ENCODE data around the gene ATRN.
"Not testable (repeated sequence)": the region's sequence is repeated elsewhere in the genome, so short reads cannot be mapped to it uniquely, and the experiment has no call there.

The ATRN gene

DNA sequence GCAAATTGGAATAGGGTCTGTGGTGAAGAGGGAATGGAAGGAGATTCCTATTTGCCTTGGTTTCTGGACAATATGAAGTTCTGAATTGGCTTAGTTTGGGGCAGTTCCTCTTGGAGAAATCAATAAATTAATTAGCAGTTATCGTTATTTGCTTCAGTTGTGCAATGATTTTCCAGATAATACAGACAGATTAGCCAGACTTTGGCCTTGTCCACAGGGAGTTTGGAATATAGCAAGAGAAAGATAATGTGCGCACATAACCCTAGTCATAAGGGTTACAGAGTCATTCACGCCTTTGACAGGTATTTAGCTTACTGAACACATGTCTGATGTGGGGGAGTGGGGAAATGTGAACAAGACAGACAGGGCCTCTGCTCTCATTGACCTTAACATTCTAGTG lies 1.3 kb downstream of the ATRN start:
- Histone ChIP-seq H3K9ac (ENCODE audit: low read length) (peak overlapping the region; percentile 97), H3K27ac (ENCODE audit: low read length, poor library complexity, severe bottlenecking) (no peak overlapping the region), H4K91ac (ENCODE audit: low read length) (no peak overlapping the region)

DNA sequence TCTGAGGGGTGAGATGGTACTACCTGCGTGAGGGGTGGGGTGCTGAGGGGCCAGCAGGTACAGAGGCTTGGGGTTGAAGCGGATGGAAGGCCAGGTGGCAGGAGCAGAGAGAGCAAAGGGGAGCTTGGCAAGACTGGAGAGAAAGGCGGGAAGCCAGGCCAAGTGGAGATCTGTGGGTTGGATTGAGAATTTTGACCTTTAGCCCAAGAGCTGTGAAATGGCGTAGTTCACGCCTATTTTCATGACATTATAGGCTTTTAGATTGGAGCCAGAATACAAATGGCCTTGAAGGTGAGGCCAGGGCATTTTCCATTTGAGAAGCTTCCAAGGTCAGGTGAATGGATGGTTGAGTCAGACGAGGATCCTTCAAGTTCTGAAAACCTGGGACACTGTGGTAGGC lies 2.5 kb downstream of the ATRN start:
- Histone ChIP-seq H2BK5ac (ENCODE audit: low read depth, low read length, poor library complexity, severe bottlenecking) (no peak overlapping the region), H3K4ac (ENCODE audit: low read depth in 1 of 2, low read length in 2 of 2) (no peak overlapping the region), H2BK120ac (ENCODE audit: low read depth, low read length) (no peak overlapping the region), H3K36me3 (ENCODE audit: control insufficient read depth in 1 of 2, insufficient read depth in 2 of 2, low read depth in 1 of 2, low read length in 2 of 2) (no peaks in the 10 kb centered on the region), H4K8ac (ENCODE audit: low read length) (no peak overlapping the region), H3K14ac (ENCODE audit: low read length in 2 of 2) (no peak overlapping the region), H3K27me3 (ENCODE audit: control insufficient read depth in 1 of 2, insufficient read depth in 1 of 2, low read length in 2 of 2) (no peaks in the 10 kb centered on the region), H3K9me3 (ENCODE audit: control insufficient read depth, low read length) (no peaks in the 10 kb centered on the region), H3K23ac (ENCODE audit: low read length in 2 of 2) (no peak overlapping the region), H3K4me1 (ENCODE audit: control insufficient read depth, insufficient read depth, low read depth, low read length) (peaks cover 7% of the 10 kb centered on the region), H3K18ac (ENCODE audit: low read depth in 1 of 2, low read length in 2 of 2) (no peak overlapping the region), H3K79me1 (replicated peaks; ENCODE audit: low read length, poor library complexity, severe bottlenecking) (peaks cover 23% of the 10 kb centered on the region), H2BK15ac (ENCODE audit: low read depth, poor library complexity, severe bottlenecking) (no peak overlapping the region), H2AK5ac (ENCODE audit: low read length, severe bottlenecking) (no peak overlapping the region), H3K4me3 (ENCODE audit: insufficient read depth in 1 of 2, low read depth in 1 of 2, low read length in 2 of 2) (peak overlapping the region in 1 of 2 experiments; percentile 18), H2BK12ac (ENCODE audit: low read length in 2 of 2) (no peak overlapping the region), H4K91ac (ENCODE audit: low read length) (no peak overlapping the region), H3K4me2 (ENCODE audit: low read length, poor library complexity, severe bottlenecking) (no peak overlapping the region), H3K9ac (ENCODE audit: low read length) (no peak overlapping the region), H2AFZ (ENCODE audit: low read depth, low read length) (no peak overlapping the region), H3K27ac (ENCODE audit: low read length, poor library complexity, severe bottlenecking) (no peak overlapping the region)
- DNase-seq = no peak
- 94% methylated on average over 6 of the region's 6 CpGs for WGBS

More for the DNA sequence above, 1.3 kb downstream of the ATRN start:
- Histone ChIP-seq H3K23ac (ENCODE audit: low read length in 2 of 2) (no peak overlapping the region), H3K4ac (ENCODE audit: low read depth in 1 of 2, low read length in 2 of 2) (no peak overlapping the region), H2BK120ac (ENCODE audit: low read depth, low read length) (no peak overlapping the region), H3K18ac (ENCODE audit: low read depth in 1 of 2, low read length in 2 of 2) (no peak overlapping the region), H2BK15ac (ENCODE audit: low read depth, poor library complexity, severe bottlenecking) (no peak overlapping the region), H2AFZ (ENCODE audit: low read depth, low read length) (no peak overlapping the region), H2BK5ac (ENCODE audit: low read depth, low read length, poor library complexity, severe bottlenecking) (no peak overlapping the region), H3K36me3 (ENCODE audit: control insufficient read depth in 1 of 2, insufficient read depth in 2 of 2, low read depth in 1 of 2, low read length in 2 of 2) (no peaks in the 10 kb centered on the region), H3K4me2 (ENCODE audit: low read length, poor library complexity, severe bottlenecking) (peak overlapping the region; percentile 90), H4K8ac (ENCODE audit: low read length) (no peak overlapping the region), H3K27me3 (ENCODE audit: control insufficient read depth in 1 of 2, insufficient read depth in 1 of 2, low read length in 2 of 2) (peaks cover 1 to 2% of the 10 kb centered on the region in 2 experiments), H2BK12ac (ENCODE audit: low read length in 2 of 2) (no peak overlapping the region), H2AK5ac (ENCODE audit: low read length, severe bottlenecking) (no peak overlapping the region), H3K79me1 (replicated peaks; ENCODE audit: low read length, poor library complexity, severe bottlenecking) (peaks cover 20% of the 10 kb centered on the region), H3K4me3 (ENCODE audit: insufficient read depth in 1 of 2, low read depth in 1 of 2, low read length in 2 of 2) (peak overlapping the region in 1 of 2 experiments; percentile 97), H3K9me3 (ENCODE audit: control insufficient read depth, low read length) (no peaks in the 10 kb centered on the region), H3K14ac (ENCODE audit: low read length in 2 of 2) (no peak overlapping the region), H3K4me1 (ENCODE audit: control insufficient read depth, insufficient read depth, low read depth, low read length) (peaks cover 7% of the 10 kb centered on the region)
- 96% methylated on average over 3 of the region's 3 CpGs for WGBS
- DNase-seq = no peak

DNA sequence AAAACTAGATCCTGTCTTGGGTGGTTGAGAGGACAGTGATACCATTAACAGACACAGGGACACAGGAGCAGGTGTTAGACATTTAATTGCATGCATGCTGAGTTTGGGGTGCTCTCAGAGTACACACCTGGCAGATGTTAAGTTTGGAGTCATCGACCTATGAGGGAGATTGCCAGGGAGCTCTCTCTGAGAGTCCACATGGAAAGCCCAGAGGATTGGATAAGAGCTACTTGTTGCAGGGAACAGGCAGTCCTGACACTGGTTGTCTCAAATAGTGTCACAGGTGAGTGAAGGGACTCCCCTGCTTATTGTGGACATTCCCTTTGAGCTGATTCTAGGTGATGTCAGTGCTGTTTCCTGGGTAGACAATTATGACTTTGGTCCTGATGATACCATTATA lies 3.1 kb downstream of the ATRN start:
- Histone ChIP-seq H3K9me3 (ENCODE audit: control insufficient read depth, low read length) (no peaks in the 10 kb centered on the region), H4K8ac (ENCODE audit: low read length) (no peak overlapping the region), H2AK5ac (ENCODE audit: low read length, severe bottlenecking) (no peak overlapping the region), H2AFZ (ENCODE audit: low read depth, low read length) (no peak overlapping the region), H3K4ac (ENCODE audit: low read depth in 1 of 2, low read length in 2 of 2) (no peak overlapping the region), H2BK12ac (ENCODE audit: low read length in 2 of 2) (no peak overlapping the region), H3K14ac (ENCODE audit: low read length in 2 of 2) (no peak overlapping the region), H2BK120ac (ENCODE audit: low read depth, low read length) (no peak overlapping the region), H4K91ac (ENCODE audit: low read length) (no peak overlapping the region), H3K27ac (ENCODE audit: low read length, poor library complexity, severe bottlenecking) (no peak overlapping the region), H3K79me1 (replicated peaks; ENCODE audit: low read length, poor library complexity, severe bottlenecking) (peaks cover 24% of the 10 kb centered on the region), H3K4me1 (ENCODE audit: control insufficient read depth, insufficient read depth, low read depth, low read length) (peaks cover 7% of the 10 kb centered on the region), H3K4me2 (ENCODE audit: low read length, poor library complexity, severe bottlenecking) (no peak overlapping the region), H3K4me3 (ENCODE audit: insufficient read depth in 1 of 2, low read depth in 1 of 2, low read length in 2 of 2) (no peak overlapping the region), H3K27me3 (ENCODE audit: control insufficient read depth in 1 of 2, insufficient read depth in 1 of 2, low read length in 2 of 2) (no peaks in the 10 kb centered on the region), H2BK5ac (ENCODE audit: low read depth, low read length, poor library complexity, severe bottlenecking) (no peak overlapping the region), H3K23ac (ENCODE audit: low read length in 2 of 2) (no peak overlapping the region), H2BK15ac (ENCODE audit: low read depth, poor library complexity, severe bottlenecking) (no peak overlapping the region), H3K36me3 (ENCODE audit: control insufficient read depth in 1 of 2, insufficient read depth in 2 of 2, low read depth in 1 of 2, low read length in 2 of 2) (no peaks in the 10 kb centered on the region), H3K18ac (ENCODE audit: low read depth in 1 of 2, low read length in 2 of 2) (no peak overlapping the region), H3K9ac (ENCODE audit: low read length) (no peak overlapping the region)
- WGBS = 100% methylated on average over 1 of the region's 1 CpG
- DNase-seq = no peak

DNA sequence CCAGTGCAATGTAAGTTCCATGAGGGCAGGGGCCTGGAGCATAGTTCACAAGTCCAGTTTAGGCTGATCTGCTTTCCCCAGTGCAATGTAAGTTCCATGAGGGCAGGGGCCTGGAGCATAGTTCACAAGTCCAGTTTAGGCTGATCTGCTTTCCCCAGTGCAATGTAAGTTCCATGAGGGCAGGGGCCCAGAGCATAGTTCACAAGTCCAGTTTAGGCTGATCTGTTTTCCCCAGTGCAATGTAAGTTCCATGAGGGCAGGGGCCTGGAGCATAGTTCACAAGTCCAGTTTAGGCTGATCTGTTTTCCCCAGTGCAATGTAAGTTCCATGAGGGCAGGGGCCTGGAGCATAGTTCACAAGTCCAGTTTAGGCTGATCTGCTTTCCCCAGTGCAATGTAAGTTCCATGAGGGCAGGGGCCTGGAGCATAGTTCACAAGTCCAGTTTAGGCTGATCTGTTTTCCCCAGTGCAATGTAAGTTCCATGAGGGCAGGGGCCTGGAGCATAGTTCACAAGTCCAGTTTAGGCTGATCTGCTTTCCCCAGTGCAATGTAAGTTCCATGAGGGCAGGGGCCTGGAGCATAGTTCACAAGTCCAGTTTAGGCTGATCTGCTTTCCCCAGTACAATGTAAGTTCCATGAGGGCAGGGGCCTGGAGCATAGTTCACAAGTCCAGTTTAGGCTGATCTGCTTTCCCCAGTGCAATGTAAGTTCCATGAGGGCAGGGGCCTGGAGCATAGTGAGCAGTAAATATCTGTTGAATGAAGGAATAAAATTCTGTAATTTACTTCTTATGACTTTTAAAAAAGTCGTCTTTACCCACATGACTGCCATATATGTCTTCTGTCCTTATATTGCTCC lies 6.4 kb downstream of the ATRN start:
- not testable (repeated sequence) for H3K9ac ChIP-seq (ENCODE audit: low read length); H4K91ac ChIP-seq (ENCODE audit: low read length); H3K36me3 ChIP-seq (ENCODE audit: control insufficient read depth in 1 of 2, insufficient read depth in 2 of 2, low read depth in 1 of 2, low read length in 2 of 2); H3K27me3 ChIP-seq (ENCODE audit: control insufficient read depth in 1 of 2, insufficient read depth in 1 of 2, low read length in 2 of 2); H3K14ac ChIP-seq (ENCODE audit: low read length in 2 of 2); H2AFZ ChIP-seq (ENCODE audit: low read depth, low read length); H3K18ac ChIP-seq (ENCODE audit: low read depth in 1 of 2, low read length in 2 of 2); H3K4me3 ChIP-seq (ENCODE audit: insufficient read depth in 1 of 2, low read depth in 1 of 2, low read length in 2 of 2); H3K9me3 ChIP-seq (ENCODE audit: control insufficient read depth, low read length); H3K23ac ChIP-seq (ENCODE audit: low read length in 2 of 2); H3K4me2 ChIP-seq (ENCODE audit: low read length, poor library complexity, severe bottlenecking); H3K4ac ChIP-seq (ENCODE audit: low read depth in 1 of 2, low read length in 2 of 2); H2AK5ac ChIP-seq (ENCODE audit: low read length, severe bottlenecking); H2BK120ac ChIP-seq (ENCODE audit: low read depth, low read length); H2BK5ac ChIP-seq (ENCODE audit: low read depth, low read length, poor library complexity, severe bottlenecking); H2BK12ac ChIP-seq (ENCODE audit: low read length in 2 of 2); H3K27ac ChIP-seq (ENCODE audit: low read length, poor library complexity, severe bottlenecking); H3K4me1 ChIP-seq (ENCODE audit: control insufficient read depth, insufficient read depth, low read depth, low read length); DNase-seq; H2BK15ac ChIP-seq (ENCODE audit: low read depth, poor library complexity, severe bottlenecking); H4K8ac ChIP-seq (ENCODE audit: low read length)
- peaks cover 29% of the 10 kb centered on the region for H3K79me1 ChIP-seq (replicated peaks; ENCODE audit: low read length, poor library complexity, severe bottlenecking)
- WGBS = 100% methylated on average over 1 of the region's 1 CpG

Measured in mesenchymal stem cell (in vitro differentiated cells and primary cell).